Keratinocyte (primary cell): ENCODE data around the gene CUX1. TPM values are rescaled to one million over a fixed set of nuclear protein-coding genes. Genes with fewer than 3 reads are reported as not detected.

Source experiments
- DNase-seq: peaks from one replicate; pipeline ENCODE4 v3.0.0-alpha.2; 2011; ENCODE audit warnings: low read depth, missing footprints, low spot score
- FAIRE-seq: peaks from 2 replicates; lab custom pipeline; 2011; peaks lifted over from hg19 to GRCh38; lab: Jason Lieb, UNC
- H2AFZ ChIP-seq: 2 replicates; pipeline ENCODE4 v1.6.0; 2012; ENCODE audit warnings: low read length, control low read depth, inconsistent platforms; ENCODE audit not compliant: control insufficient read depth
- H3K27ac ChIP-seq: 2 replicates; pipeline ENCODE4 v1.5.1; 2011; ENCODE audit warnings: low read length; ENCODE audit not compliant: control insufficient read depth, insufficient read depth
- H3K27me3 ChIP-seq: 3 replicates; pipeline ENCODE4 v1.6.0; 2011; ENCODE audit warnings: low read length; ENCODE audit not compliant: control insufficient read depth, insufficient read depth; ENCODE audit errors: extremely low read depth
- H3K36me3 ChIP-seq, 2 experiments: 2 replicates in 1 of 2; 3 replicates in 1 of 2; pipeline ENCODE4 v1.5.1; 2011; ENCODE audit warnings: low read length in 2 of 2, mild to moderate bottlenecking in 1 of 2; ENCODE audit not compliant: control insufficient read depth in 2 of 2, insufficient read depth in 2 of 2; ENCODE audit errors: extremely low read depth in 1 of 2
- H3K4me1 ChIP-seq: 3 replicates; pipeline ENCODE4 v1.5.1; 2011; ENCODE audit warnings: low read length; ENCODE audit not compliant: control insufficient read depth, insufficient read depth; ENCODE audit errors: extremely low read depth
- H3K4me2 ChIP-seq: 3 replicates; pipeline ENCODE4 v1.6.0; 2011; ENCODE audit warnings: low read depth, low read length; ENCODE audit not compliant: control insufficient read depth, insufficient read depth; ENCODE audit errors: extremely low read depth
- H3K4me3 ChIP-seq, 3 experiments: fragments of 200-600 bp in 1 of 3; sonication (generic) in 1 of 3; 2 replicates in 2 of 3; 3 replicates in 1 of 3; pipeline ENCODE4 v1.5.1; 2011 to 2016; ENCODE audit warnings: low read length in 3 of 3, mild to moderate bottlenecking in 3 of 3, control low read depth in 2 of 3, inconsistent platforms in 1 of 3, low read depth in 1 of 3, mixed read lengths in 1 of 3, mixed run types in 1 of 3, moderate library complexity in 1 of 3; ENCODE audit not compliant: control insufficient read depth in 2 of 3, insufficient read depth in 2 of 3; ENCODE audit errors: extremely low read depth in 1 of 3
- H3K79me2 ChIP-seq: 2 replicates; pipeline ENCODE4 v1.6.0; 2012; ENCODE audit warnings: low read length; ENCODE audit not compliant: control insufficient read depth, insufficient read depth
- H3K9ac ChIP-seq: 3 replicates; pipeline ENCODE4 v1.6.0; 2011; ENCODE audit warnings: low read length; ENCODE audit not compliant: control insufficient read depth, insufficient read depth; ENCODE audit errors: extremely low read depth
- H3K9me1 ChIP-seq: 3 replicates; pipeline ENCODE4 v1.6.0; 2011; ENCODE audit warnings: low read length; ENCODE audit not compliant: control insufficient read depth, insufficient read depth; ENCODE audit errors: extremely low read depth
- H3K9me3 ChIP-seq: 2 replicates; pipeline ENCODE4 v1.5.1; 2012; ENCODE audit warnings: low read depth, low read length; ENCODE audit not compliant: control insufficient read depth
- H4K20me1 ChIP-seq: 3 replicates; pipeline ENCODE4 v1.6.0; 2011; ENCODE audit warnings: low read length; ENCODE audit not compliant: control insufficient read depth, insufficient read depth; ENCODE audit errors: extremely low read depth
- EZH2 ChIP-seq: IDR thresholded peaks from one replicate; pipeline ENCODE4 v1.6.1; 2012; ENCODE audit warnings: inconsistent platforms, mild to moderate bottlenecking, low read length, moderate library complexity
- dilution Hi-C: fragments of 300-500 bp; cut with MboI; formaldehyde crosslinking; loops from one replicate; pipeline ENCODE4 v1.7.0; 2020; ENCODE audit warnings: low sequenced_read_pairs; ENCODE audit not compliant: extremely low pct_ligation_motif_present
- polyA plus RNA-seq, 5 experiments: library from polyadenylated mRNA; depleted of rRNA in 3 of 5; stranded (reverse) in 3 of 5; stranded (forward) in 1 of 5; unstranded in 1 of 5; fragments of >200 nt; gene quantifications; 1 replicate in 1 of 5; 2 replicates in 3 of 5; 3 replicates in 1 of 5; pipeline versions ENCODE4 v1.2.1 to v1.2.3, GENCODE V29; 2011 to 2012; ENCODE audit warnings: missing spikeins in 2 of 5, low read depth in 1 of 5, low replicate concordance in 1 of 5
- TF ChIP-seq, protein P1 (sequence below), 3 experiments: IDR thresholded peaks in 1 of 3; conservative IDR thresholded peaks in 1 of 3; optimal IDR thresholded peaks in 1 of 3; 2 replicates in 2 of 3; 3 replicates in 1 of 3; pipeline versions ENCODE3 to v1.5.1; 2011; ENCODE audit warnings: low read length in 3 of 3, mild to moderate bottlenecking in 3 of 3, moderate library complexity in 2 of 3, control low read depth in 1 of 3, inconsistent platforms in 1 of 3; ENCODE audit not compliant: insufficient read depth in 2 of 3; ENCODE audit errors: extremely low read depth in 1 of 3

The CUX1 gene
- polyA plus RNA-seq, 1 donor (not counting 4 experiments of a cell fraction or from before 2014, with no cell fraction given) = 18.3 TPM

DNA sequence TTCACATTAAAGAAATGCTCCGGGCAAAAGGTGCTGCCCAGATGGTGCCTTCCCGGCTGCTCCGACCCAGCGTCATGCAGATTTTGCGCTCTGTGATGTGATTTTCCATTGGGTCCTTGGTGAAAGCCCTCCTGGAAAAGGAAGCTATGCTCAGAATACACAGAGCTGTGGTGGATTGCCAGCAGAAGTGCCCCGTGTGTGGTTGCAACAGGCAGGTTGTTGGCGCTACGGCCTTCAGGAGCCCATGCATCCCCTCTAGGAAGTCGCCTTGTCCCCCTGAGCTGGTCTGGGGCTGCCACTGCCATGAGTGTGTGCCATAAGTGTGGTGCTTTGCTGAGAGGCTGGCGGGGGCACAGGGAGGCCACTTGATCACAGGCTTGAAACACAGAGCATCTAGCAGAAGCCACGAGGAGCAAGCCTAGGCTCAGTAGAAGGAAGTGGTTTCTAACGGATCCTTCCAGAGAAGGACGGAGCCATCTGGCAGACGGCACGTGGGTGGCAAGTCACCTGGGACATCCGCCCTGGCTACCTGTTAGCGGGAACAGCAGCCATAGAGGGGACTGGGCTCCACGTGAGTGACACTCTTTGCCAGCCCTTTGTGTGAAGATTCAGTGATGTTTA lies 210.9 kb downstream of the CUX1 start:
- H3K9me1 ChIP-seq = no peaks in the 10 kb centered on the region
- H3K4me1 ChIP-seq = no peaks in the 10 kb centered on the region
- H3K27me3 ChIP-seq = no peaks in the 10 kb centered on the region
- H3K27ac ChIP-seq = no peak overlapping the region
- no peaks in the 10 kb centered on the region for H4K20me1 ChIP-seq
- dilution Hi-C loops = no loop called here
- H3K9ac ChIP-seq = no peak overlapping the region
- TF ChIP-seq, protein P1, sequence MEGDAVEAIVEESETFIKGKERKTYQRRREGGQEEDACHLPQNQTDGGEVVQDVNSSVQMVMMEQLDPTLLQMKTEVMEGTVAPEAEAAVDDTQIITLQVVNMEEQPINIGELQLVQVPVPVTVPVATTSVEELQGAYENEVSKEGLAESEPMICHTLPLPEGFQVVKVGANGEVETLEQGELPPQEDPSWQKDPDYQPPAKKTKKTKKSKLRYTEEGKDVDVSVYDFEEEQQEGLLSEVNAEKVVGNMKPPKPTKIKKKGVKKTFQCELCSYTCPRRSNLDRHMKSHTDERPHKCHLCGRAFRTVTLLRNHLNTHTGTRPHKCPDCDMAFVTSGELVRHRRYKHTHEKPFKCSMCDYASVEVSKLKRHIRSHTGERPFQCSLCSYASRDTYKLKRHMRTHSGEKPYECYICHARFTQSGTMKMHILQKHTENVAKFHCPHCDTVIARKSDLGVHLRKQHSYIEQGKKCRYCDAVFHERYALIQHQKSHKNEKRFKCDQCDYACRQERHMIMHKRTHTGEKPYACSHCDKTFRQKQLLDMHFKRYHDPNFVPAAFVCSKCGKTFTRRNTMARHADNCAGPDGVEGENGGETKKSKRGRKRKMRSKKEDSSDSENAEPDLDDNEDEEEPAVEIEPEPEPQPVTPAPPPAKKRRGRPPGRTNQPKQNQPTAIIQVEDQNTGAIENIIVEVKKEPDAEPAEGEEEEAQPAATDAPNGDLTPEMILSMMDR (optimal IDR thresholded peaks at IDR 0.05 in 1 of 3, IDR thresholded peaks at IDR 0.05 in 1 of 3, conservative IDR thresholded peaks at IDR 0.05 in 1 of 3; ENCODE audit: extremely low read depth in 1 of 3, insufficient read depth in 2 of 3, low read length in 3 of 3) = no peak
- no peak for TF ChIP-seq EZH2
- no peak overlapping the region for H2AFZ ChIP-seq
- FAIRE-seq = no peak
- peaks cover 3 to 6% of the 10 kb centered on the region in 2 experiments for H3K36me3 ChIP-seq
- no peaks in the 10 kb centered on the region for H3K9me3 ChIP-seq
- H3K4me2 ChIP-seq = no peak overlapping the region
- no peaks in the 10 kb centered on the region for H3K79me2 ChIP-seq
- DNase-seq = no peak
- H3K4me3 ChIP-seq = no peak overlapping the region

DNA sequence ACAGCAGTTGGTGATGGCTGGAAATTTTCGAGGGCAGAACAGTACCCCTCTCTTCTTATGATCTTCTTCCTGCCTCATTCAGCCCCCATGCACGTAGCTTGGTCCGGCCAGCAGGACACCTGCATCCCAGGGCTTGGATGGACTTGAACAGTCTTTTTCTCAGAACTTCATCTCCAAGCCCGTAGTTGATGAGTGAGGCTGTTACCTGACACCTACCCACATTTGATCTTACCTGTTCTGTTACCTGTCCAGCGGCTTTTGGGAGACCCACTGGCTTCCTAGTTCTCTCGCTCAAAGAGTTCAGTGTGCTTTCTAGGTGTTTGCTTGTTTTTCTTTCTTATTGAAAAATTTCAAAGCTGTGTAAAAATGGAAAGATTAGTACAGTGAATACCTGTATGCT lies 212.2 kb downstream of the CUX1 start:
- H3K79me2 ChIP-seq = no peaks in the 10 kb centered on the region
- no peaks in the 10 kb centered on the region for H3K9me1 ChIP-seq
- no peaks in the 10 kb centered on the region for H3K27me3 ChIP-seq
- no peaks in the 10 kb centered on the region for H3K9me3 ChIP-seq
- H3K36me3 ChIP-seq = peaks cover 3 to 6% of the 10 kb centered on the region in 2 experiments
- H2AFZ ChIP-seq = no peak overlapping the region
- no peak overlapping the region for H3K9ac ChIP-seq
- dilution Hi-C loops = no loop called here
- no peak overlapping the region for H3K4me3 ChIP-seq
- no peak overlapping the region for H3K4me2 ChIP-seq
- TF ChIP-seq EZH2 = no peak
- FAIRE-seq (no peak), DNase-seq (no peak)
- no peaks in the 10 kb centered on the region for H3K4me1 ChIP-seq
- no peaks in the 10 kb centered on the region for H4K20me1 ChIP-seq
- H3K27ac ChIP-seq = no peak overlapping the region

DNA sequence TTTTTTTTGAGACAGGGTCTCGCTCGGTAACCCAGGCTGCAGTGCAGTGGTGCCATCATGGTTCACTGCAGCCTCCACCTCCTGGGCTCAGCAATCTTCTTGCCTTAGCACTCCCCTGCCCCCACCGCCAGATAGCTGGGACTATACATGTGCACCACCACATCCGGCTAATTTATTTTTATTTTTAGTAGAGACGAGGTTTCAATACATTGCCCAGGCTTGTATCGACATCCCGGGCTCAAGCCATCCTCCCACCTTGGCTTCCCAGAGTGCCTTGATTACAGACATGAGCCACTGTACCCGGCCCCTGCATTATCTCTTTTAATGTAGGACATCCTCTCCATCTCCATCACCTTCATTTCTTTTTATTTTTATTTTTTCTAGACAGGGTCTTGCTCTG lies 213.3 kb downstream of the CUX1 start:
- Histone ChIP-seq H3K9ac (no peak overlapping the region), H3K4me1 (no peaks in the 10 kb centered on the region), H4K20me1 (no peaks in the 10 kb centered on the region), H2AFZ (no peak overlapping the region), H3K27ac (no peak overlapping the region), H3K9me3 (no peaks in the 10 kb centered on the region), H3K27me3 (no peaks in the 10 kb centered on the region), H3K36me3 (peaks cover 3 to 6% of the 10 kb centered on the region in 2 experiments), H3K9me1 (no peaks in the 10 kb centered on the region), H3K4me2 (no peak overlapping the region), H3K79me2 (no peaks in the 10 kb centered on the region), H3K4me3 (no peak overlapping the region)
- dilution Hi-C loops = no loop called here
- no peak for FAIRE-seq
- no peak for DNase-seq
- no peak for TF ChIP-seq EZH2
- TF ChIP-seq, protein P1 (optimal IDR thresholded peaks at IDR 0.05 in 1 of 3, IDR thresholded peaks at IDR 0.05 in 1 of 3, conservative IDR thresholded peaks at IDR 0.05 in 1 of 3; ENCODE audit: extremely low read depth in 1 of 3, insufficient read depth in 2 of 3, low read length in 3 of 3) = no peak
